ENCODE data around the gene COA1. TPM values are rescaled to one million over a fixed set of nuclear protein-coding genes. Genes with fewer than 3 reads are reported as not detected.

The COA1 gene
- polyA plus RNA-seq, 1 donor from 2014 or later, result 157 TPM

DNA sequence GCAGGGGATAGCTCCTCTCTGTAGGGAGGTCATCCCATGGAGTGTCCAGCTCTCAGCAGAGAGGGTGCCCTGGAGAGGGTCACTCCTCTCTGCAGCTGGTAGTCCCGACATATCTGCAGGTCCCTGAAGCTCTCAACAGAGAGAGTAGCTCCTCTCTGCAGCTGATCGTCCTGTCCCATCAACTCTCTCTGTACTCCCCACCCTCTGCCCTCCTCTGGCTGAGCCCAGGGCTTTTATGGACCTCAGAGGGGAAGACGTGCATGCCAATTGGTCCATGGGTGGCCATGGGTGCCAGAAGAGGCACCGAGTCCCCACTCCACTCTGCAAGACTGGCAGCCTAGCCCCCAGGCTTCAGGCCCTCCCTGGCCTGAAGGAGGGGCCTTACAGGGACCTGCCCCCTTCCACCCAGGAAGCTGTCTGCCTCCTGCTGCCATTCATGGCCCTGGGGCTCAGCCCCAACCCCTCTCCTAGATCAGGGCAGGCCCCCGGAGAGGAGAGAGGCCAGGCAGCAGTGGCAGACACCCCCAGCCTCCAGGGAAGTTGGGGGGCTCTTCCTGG, 20.1 kb upstream of the COA1 start:
- H3K9me2 ChIP-seq (ENCODE audit: insufficient read depth, low read length), result no peaks in the 10 kb centered on the region

DNA sequence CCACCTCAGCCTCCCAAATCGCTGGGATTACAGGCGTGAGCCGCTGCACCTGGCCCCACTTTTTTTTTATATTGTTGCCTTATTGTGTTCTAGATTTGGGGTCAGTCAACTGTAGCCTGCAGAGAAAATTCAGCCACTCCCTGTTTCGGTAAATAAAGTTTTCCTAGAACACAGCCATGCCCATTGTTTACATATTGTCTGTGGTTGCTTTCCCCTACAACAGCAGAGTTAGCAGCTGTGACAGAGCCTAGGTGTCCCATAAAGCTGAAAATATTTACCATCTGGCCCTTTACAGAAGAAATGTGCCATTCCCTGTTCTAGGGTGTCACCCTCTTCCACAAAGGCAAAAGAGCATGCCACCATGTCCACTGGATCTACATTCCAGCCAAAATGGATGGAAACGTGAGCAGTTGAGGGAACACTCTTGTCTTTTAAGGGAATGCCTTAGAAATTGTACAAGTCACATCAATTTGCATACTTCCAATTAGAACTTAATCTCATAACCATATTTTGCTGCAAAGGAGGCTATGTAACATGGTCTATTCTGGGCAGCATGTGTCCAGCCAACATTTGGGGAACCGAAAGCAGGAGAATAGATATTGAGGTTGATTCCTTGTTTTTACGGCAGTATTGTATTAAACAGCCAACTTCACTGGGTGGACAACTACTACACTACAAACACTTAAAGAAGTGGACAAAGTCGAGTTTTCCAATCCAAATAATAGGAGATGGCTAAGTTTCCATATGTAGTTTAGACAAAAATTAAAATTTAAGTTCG, 18.2 kb upstream of the COA1 start:
- Histone ChIP-seq H3K79me2 (replicated peaks; ENCODE audit: insufficient read depth, low read length) (no peaks in the 10 kb centered on the region), H3K27me3 (ENCODE audit: insufficient read depth, low read depth, low read length) (no peaks in the 10 kb centered on the region), H3K9me3 (ENCODE audit: low read length) (no peaks in the 10 kb centered on the region), H3K4me2 (ENCODE audit: low read length) (no peak overlapping the region), H3K27ac (ENCODE audit: low read length) (no peak overlapping the region), H3K9ac (ENCODE audit: low read length) (no peak overlapping the region), H3K4me3 (ENCODE audit: low read length) (no peak overlapping the region), H3F3A (ENCODE audit: insufficient read depth, low read length, poor library complexity, severe bottlenecking) (no peaks in the 10 kb centered on the region), H4K20me1 (ENCODE audit: insufficient read depth) (no peaks in the 10 kb centered on the region), H3K9me2 (ENCODE audit: insufficient read depth, low read length) (no peaks in the 10 kb centered on the region), H2AFZ (ENCODE audit: low read depth, low read length) (no peak overlapping the region), H3K36me3 (ENCODE audit: insufficient read depth, low read length) (no peaks in the 10 kb centered on the region)
- no peak for TF ChIP-seq EP300 (conservative IDR thresholded peaks at IDR 0.05; ENCODE audit: poor library complexity, severe bottlenecking)
- TF ChIP-seq, protein P1, sequence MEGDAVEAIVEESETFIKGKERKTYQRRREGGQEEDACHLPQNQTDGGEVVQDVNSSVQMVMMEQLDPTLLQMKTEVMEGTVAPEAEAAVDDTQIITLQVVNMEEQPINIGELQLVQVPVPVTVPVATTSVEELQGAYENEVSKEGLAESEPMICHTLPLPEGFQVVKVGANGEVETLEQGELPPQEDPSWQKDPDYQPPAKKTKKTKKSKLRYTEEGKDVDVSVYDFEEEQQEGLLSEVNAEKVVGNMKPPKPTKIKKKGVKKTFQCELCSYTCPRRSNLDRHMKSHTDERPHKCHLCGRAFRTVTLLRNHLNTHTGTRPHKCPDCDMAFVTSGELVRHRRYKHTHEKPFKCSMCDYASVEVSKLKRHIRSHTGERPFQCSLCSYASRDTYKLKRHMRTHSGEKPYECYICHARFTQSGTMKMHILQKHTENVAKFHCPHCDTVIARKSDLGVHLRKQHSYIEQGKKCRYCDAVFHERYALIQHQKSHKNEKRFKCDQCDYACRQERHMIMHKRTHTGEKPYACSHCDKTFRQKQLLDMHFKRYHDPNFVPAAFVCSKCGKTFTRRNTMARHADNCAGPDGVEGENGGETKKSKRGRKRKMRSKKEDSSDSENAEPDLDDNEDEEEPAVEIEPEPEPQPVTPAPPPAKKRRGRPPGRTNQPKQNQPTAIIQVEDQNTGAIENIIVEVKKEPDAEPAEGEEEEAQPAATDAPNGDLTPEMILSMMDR (IDR thresholded peaks at IDR 0.05; ENCODE audit: poor library complexity, severe bottlenecking), result no peak
- TF ChIP-seq SMC3 (conservative IDR thresholded peaks at IDR 0.05; ENCODE audit: poor library complexity), result no peak
- TF ChIP-seq, protein P2, sequence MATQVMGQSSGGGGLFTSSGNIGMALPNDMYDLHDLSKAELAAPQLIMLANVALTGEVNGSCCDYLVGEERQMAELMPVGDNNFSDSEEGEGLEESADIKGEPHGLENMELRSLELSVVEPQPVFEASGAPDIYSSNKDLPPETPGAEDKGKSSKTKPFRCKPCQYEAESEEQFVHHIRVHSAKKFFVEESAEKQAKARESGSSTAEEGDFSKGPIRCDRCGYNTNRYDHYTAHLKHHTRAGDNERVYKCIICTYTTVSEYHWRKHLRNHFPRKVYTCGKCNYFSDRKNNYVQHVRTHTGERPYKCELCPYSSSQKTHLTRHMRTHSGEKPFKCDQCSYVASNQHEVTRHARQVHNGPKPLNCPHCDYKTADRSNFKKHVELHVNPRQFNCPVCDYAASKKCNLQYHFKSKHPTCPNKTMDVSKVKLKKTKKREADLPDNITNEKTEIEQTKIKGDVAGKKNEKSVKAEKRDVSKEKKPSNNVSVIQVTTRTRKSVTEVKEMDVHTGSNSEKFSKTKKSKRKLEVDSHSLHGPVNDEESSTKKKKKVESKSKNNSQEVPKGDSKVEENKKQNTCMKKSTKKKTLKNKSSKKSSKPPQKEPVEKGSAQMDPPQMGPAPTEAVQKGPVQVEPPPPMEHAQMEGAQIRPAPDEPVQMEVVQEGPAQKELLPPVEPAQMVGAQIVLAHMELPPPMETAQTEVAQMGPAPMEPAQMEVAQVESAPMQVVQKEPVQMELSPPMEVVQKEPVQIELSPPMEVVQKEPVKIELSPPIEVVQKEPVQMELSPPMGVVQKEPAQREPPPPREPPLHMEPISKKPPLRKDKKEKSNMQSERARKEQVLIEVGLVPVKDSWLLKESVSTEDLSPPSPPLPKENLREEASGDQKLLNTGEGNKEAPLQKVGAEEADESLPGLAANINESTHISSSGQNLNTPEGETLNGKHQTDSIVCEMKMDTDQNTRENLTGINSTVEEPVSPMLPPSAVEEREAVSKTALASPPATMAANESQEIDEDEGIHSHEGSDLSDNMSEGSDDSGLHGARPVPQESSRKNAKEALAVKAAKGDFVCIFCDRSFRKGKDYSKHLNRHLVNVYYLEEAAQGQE (IDR thresholded peaks at IDR 0.05; ENCODE audit: borderline replicate concordance), result no peak
- no peak for TF ChIP-seq MXI1 (conservative IDR thresholded peaks at IDR 0.05; ENCODE audit: poor library complexity, severe bottlenecking)
- no peak for TF ChIP-seq TAF1 (IDR thresholded peaks at IDR 0.05; ENCODE audit: low read depth)

More for the DNA sequence above, 20.1 kb upstream of the COA1 start:
- no peaks in the 10 kb centered on the region for H3K9me3 ChIP-seq (ENCODE audit: low read length)
- H3K79me2 ChIP-seq (replicated peaks; ENCODE audit: insufficient read depth, low read length), result no peaks in the 10 kb centered on the region
- no peaks in the 10 kb centered on the region for H3K36me3 ChIP-seq (ENCODE audit: insufficient read depth, low read length)
- no peak overlapping the region for H2AFZ ChIP-seq (ENCODE audit: low read depth, low read length)
- no peak overlapping the region for H3K9ac ChIP-seq (ENCODE audit: low read length)
- H3K27me3 ChIP-seq (ENCODE audit: insufficient read depth, low read depth, low read length), result no peaks in the 10 kb centered on the region
- no peaks in the 10 kb centered on the region for H3F3A ChIP-seq (ENCODE audit: insufficient read depth, low read length, poor library complexity, severe bottlenecking)
- no peak overlapping the region for H3K27ac ChIP-seq (ENCODE audit: low read length)
- no peaks in the 10 kb centered on the region for H4K20me1 ChIP-seq (ENCODE audit: insufficient read depth)
- H3K4me2 ChIP-seq (ENCODE audit: low read length), result no peak overlapping the region
- no peak overlapping the region for H3K4me3 ChIP-seq (ENCODE audit: low read length)
- TF ChIP-seq MXI1 (conservative IDR thresholded peaks at IDR 0.05; ENCODE audit: poor library complexity, severe bottlenecking) (no peak), TAF1 (IDR thresholded peaks at IDR 0.05; ENCODE audit: low read depth) (no peak), RAD21 (conservative IDR thresholded peaks at IDR 0.05) (no peak), SMC3 (conservative IDR thresholded peaks at IDR 0.05; ENCODE audit: poor library complexity) (no peak), EZH2 (IDR thresholded peaks at IDR 0.05; ENCODE audit: borderline replicate concordance, insufficient read depth, low read length, poor library complexity, severe bottlenecking) (no peak), EP300 (conservative IDR thresholded peaks at IDR 0.05; ENCODE audit: poor library complexity, severe bottlenecking) (no peak), POLR2AphosphoS5 (IDR thresholded peaks at IDR 0.05) (no peak)
- TF ChIP-seq, protein P2 (IDR thresholded peaks at IDR 0.05; ENCODE audit: borderline replicate concordance), result no peak
- TF ChIP-seq, protein P1 (IDR thresholded peaks at IDR 0.05; ENCODE audit: poor library complexity, severe bottlenecking), result no peak

All from neural cell (in vitro differentiated cells).